GM12878 (cell line): ENCODE data around the gene LINC00632. TPM values are rescaled to one million over a fixed set of nuclear protein-coding genes. Genes with fewer than 3 reads are reported as not detected.

Experiments
- ATAC-seq: fragments of 200-7000 bp; cut with Tn5 transposase; 3 replicates; pipeline ENCODE4 v1.9.1; 2020; ENCODE audit warnings: mild to moderate bottlenecking, moderate library complexity
- BruUV-seq: library from RNA; stranded (reverse); fragments of 400-500 nt; replicated peaks from 2 replicates; lab custom pipeline; 2021; lab: Mats Ljungman, UMichigan
- CTCF ChIA-PET: fragments of 300-600 bp; sonication (Branson Sonifier 250); formaldehyde crosslinking; extraction: SDS; loops from one replicate; lab custom pipeline; 2021; ENCODE audit warnings: inconsistent platforms; lab: Yijun Ruan, JAX
- POLR2A ChIA-PET: fragments of 350-600 bp; formaldehyde crosslinking; extraction: SDS; loops from one replicate; lab custom pipeline; 2021; ENCODE audit warnings: inconsistent platforms; lab: Charles Lee
- RAD21 ChIA-PET: fragments of 300-600 bp; sonication (Branson Sonifier 250); formaldehyde crosslinking; loops from one replicate; lab custom pipeline; 2023; ENCODE audit warnings: antibody characterized with exemption; ENCODE audit not compliant: unreplicated experiment; lab: Charles Lee
- SMC1A ChIA-PET: fragments of 300-600 bp; sonication (Branson Sonifier 250); formaldehyde crosslinking; loops from one replicate; lab custom pipeline; 2023; ENCODE audit not compliant: unreplicated experiment, uncharacterized antibody; lab: Charles Lee
- DNase-seq: peaks from one replicate; pipeline ENCODE4 v3.0.0-alpha.2; 2011; ENCODE audit warnings: low read depth, low spot score
- FAIRE-seq: peaks from 3 replicates; lab custom pipeline; 2011; peaks lifted over from hg19 to GRCh38; lab: Jason Lieb, UNC
- H2AFZ ChIP-seq: 2 replicates; pipeline ENCODE4 v1.6.0; 2011; ENCODE audit warnings: low read depth, low read length, control low read depth; ENCODE audit not compliant: control insufficient read depth
- H3K27ac ChIP-seq: 2 replicates; pipeline ENCODE4 v1.5.1; 2011; ENCODE audit warnings: control low read depth; ENCODE audit not compliant: control insufficient read depth, insufficient read depth
- H3K27me3 ChIP-seq, 2 experiments: replicated peaks in 1 of 2; 2 replicates each; pipeline versions ENCODE4 v1.6.0 to v1.6.1; 2011; ENCODE audit warnings: low read length in 1 of 2; ENCODE audit not compliant: control insufficient read depth in 2 of 2, insufficient read depth in 2 of 2
- H3K36me3 ChIP-seq, 2 experiments: 2 replicates each; pipeline ENCODE4 v1.5.1; 2011; ENCODE audit warnings: low read length in 1 of 2; ENCODE audit not compliant: control insufficient read depth in 2 of 2, insufficient read depth in 2 of 2
- H3K4me1 ChIP-seq: 2 replicates; pipeline ENCODE4 v1.6.1; 2011; ENCODE audit warnings: mild to moderate bottlenecking, low read length, moderate library complexity, mixed read lengths; ENCODE audit not compliant: control insufficient read depth, insufficient read depth
- H3K4me2 ChIP-seq: 2 replicates; pipeline ENCODE4 v1.6.0; 2011; ENCODE audit warnings: control low read depth; ENCODE audit not compliant: control insufficient read depth, insufficient read depth
- H3K4me3 ChIP-seq: fragments of 200-600 bp; sonication (generic); 2 replicates; pipeline ENCODE4 v1.5.1; 2016
- H3K79me2 ChIP-seq: 2 replicates; pipeline ENCODE4 v1.6.0; 2011; ENCODE audit warnings: low read length; ENCODE audit not compliant: control insufficient read depth, insufficient read depth
- H3K9ac ChIP-seq: 2 replicates; pipeline ENCODE4 v1.8.0; 2011; ENCODE audit warnings: low read length, control low read depth, mixed read lengths; ENCODE audit not compliant: control insufficient read depth, insufficient read depth
- H3K9me3 ChIP-seq: replicated peaks from 3 replicates; pipeline ENCODE4 v1.5.1; 2011; ENCODE audit warnings: mild to moderate bottlenecking, low read length; ENCODE audit not compliant: control insufficient read depth, insufficient read depth
- H4K20me1 ChIP-seq: 2 replicates; pipeline ENCODE4 v1.6.0; 2011; ENCODE audit not compliant: control insufficient read depth, insufficient read depth
- CBX5 ChIP-seq: sonication (generic); IDR thresholded peaks from 2 replicates; pipeline ENCODE4 v1.6.1; 2016; ENCODE audit warnings: low read depth, moderate library complexity, mild to moderate bottlenecking, inconsistent platforms
- ESRRA ChIP-seq: IDR thresholded peaks from 2 replicates; pipeline ENCODE4 v1.6.1; 2012; ENCODE audit warnings: mild to moderate bottlenecking, low read length, improper control_type of control experiment
- ETV6 ChIP-seq, 2 experiments: fragments of 450-650 bp in 1 of 2; IDR thresholded peaks in 1 of 2; conservative IDR thresholded peaks in 1 of 2; 2 replicates each; pipeline ENCODE4 v1.6.1; 2014; ENCODE audit warnings: antibody characterized with exemption in 1 of 2, borderline replicate concordance in 1 of 2, low read depth in 1 of 2, mild to moderate bottlenecking in 1 of 2, moderate library complexity in 1 of 2
- HCFC1 ChIP-seq: fragments of 150-350 bp; IDR thresholded peaks from 2 replicates; pipeline ENCODE4 v1.6.1; 2014; ENCODE audit warnings: low read length
- NR2C1 ChIP-seq: fragments of 450-650 bp; IDR thresholded peaks from 2 replicates; pipeline ENCODE4 v1.6.1; 2017; ENCODE audit warnings: antibody characterized with exemption, mild to moderate bottlenecking, moderate library complexity
- NR2C2 ChIP-seq: IDR thresholded peaks from 2 replicates; pipeline ENCODE4 v1.6.1; 2011; ENCODE audit warnings: borderline replicate concordance, low read depth; ENCODE audit not compliant: control insufficient read depth, insufficient read length
- NRF1 ChIP-seq: conservative IDR thresholded peaks from 2 replicates; pipeline ENCODE4 v1.6.1; 2011; ENCODE audit warnings: mild to moderate bottlenecking, low read depth, low read length, improper control_type of control experiment
- RB1 ChIP-seq: fragments of 450-650 bp; formaldehyde crosslinking; IDR thresholded peaks from 2 replicates; pipeline ENCODE4 v1.6.1; 2017; ENCODE audit warnings: mild to moderate bottlenecking, borderline replicate concordance
- SMAD1 ChIP-seq: fragments of 450-650 bp; IDR thresholded peaks from 2 replicates; pipeline ENCODE4 v1.6.1; 2018; ENCODE audit warnings: mild to moderate bottlenecking, low read depth; ENCODE audit not compliant: partially characterized antibody
- SMARCA5 ChIP-seq: fragments of 450-650 bp; IDR thresholded peaks from 2 replicates; pipeline ENCODE4 v1.6.1; 2017; ENCODE audit warnings: mild to moderate bottlenecking
- SMC3 ChIP-seq: IDR thresholded peaks from 2 replicates; pipeline ENCODE4 v1.6.1; 2011; ENCODE audit warnings: low read length, improper control_type of control experiment, borderline replicate concordance
- SREBF1 ChIP-seq: IDR thresholded peaks from 2 replicates; pipeline ENCODE4 v1.6.1; 2012; ENCODE audit warnings: mild to moderate bottlenecking, low read length
- ZSCAN29 ChIP-seq: fragments of 450-650 bp; IDR thresholded peaks from 2 replicates; pipeline ENCODE4 v1.6.1; 2017; ENCODE audit warnings: mild to moderate bottlenecking, moderate library complexity
- ZZZ3 ChIP-seq: IDR thresholded peaks from 2 replicates; pipeline ENCODE4 v1.6.1; 2011; ENCODE audit warnings: low read depth; ENCODE audit not compliant: control insufficient read depth, insufficient read length
- WGBS: methylation state at CpG from one replicate; pipeline ENCODE4 v1.1.6; 2016; ENCODE audit warnings: low lambda C conversion rate; ENCODE audit not compliant: insufficient replicate concordance, insufficient coverage; ENCODE audit errors: missing lambda C conversion rate; 5-methylcytosine and 5-hydroxymethylcytosine counted together
- in situ Hi-C: fragments of 300-500 bp; cut with MboI; formaldehyde crosslinking; loops from 9 replicates; pipeline ENCODE4 v1.14.3; 2018; ENCODE audit warnings: mixed read lengths
- intact Hi-C: fragments of 100-400 bp; cut with micrococcal nuclease; formaldehyde crosslinking; loops from one replicate; pipeline ENCODE4 v1.14.2; 2022; ENCODE audit not compliant: unreplicated experiment
- polyA plus RNA-seq, 11 experiments: library from polyadenylated mRNA; depleted of rRNA in 4 of 11; unstranded in 6 of 11; stranded (reverse) in 5 of 11; fragments of >200 nt; fragmentation: Nextera tagmentation in 4 of 11; fragmentation: Illumina TruSeq in 1 of 11; extraction: Ambion mirVana in 4 of 11; extraction: Trizol in 1 of 11; gene quantifications; 1 replicate in 1 of 11; 2 replicates in 10 of 11; pipeline versions ENCODE4 v1.2.1 to v1.2.3, GENCODE V29; 2011 to 2016; ENCODE audit warnings: inconsistent platforms in 2 of 11, missing spikeins in 2 of 11, low read depth in 1 of 11
- total RNA-seq, 4 experiments: library from RNA; depleted of rRNA in 3 of 4; stranded (reverse); fragments of >200 nt in 3 of 4; fragmentation: Illumina TruSeq in 1 of 4; extraction: Trizol in 1 of 4; gene quantifications; 2 replicates each; pipeline versions ENCODE4 v1.2.1 to v1.2.3, GENCODE V29; 2013 to 2021
- TF ChIP-seq, protein P1 (sequence below): fragments of 450-650 bp; formaldehyde crosslinking; IDR thresholded peaks from 2 replicates; pipeline ENCODE4 v1.4.0; 2020; ENCODE audit warnings: mild to moderate bottlenecking, moderate library complexity
- TF ChIP-seq, protein P2 (sequence below): IDR thresholded peaks from 2 replicates; pipeline ENCODE4 v1.6.1; 2011; ENCODE audit warnings: borderline replicate concordance, low read depth, mild to moderate bottlenecking, moderate library complexity, mixed read lengths, low read length; ENCODE audit not compliant: insufficient read depth; ENCODE audit errors: extremely low read length
- TF ChIP-seq, protein P3 (sequence below): fragments of 450-650 bp; formaldehyde crosslinking; IDR thresholded peaks from 2 replicates; pipeline ENCODE4 v1.5.0; 2022; ENCODE audit warnings: mild to moderate bottlenecking, missing genetic modification characterization

The LINC00632 gene
- total and polyA plus RNA-seq, 10 of the 15 experiments (the other 5 are each of a cell fraction or from before 2014, with no cell fraction given) = 0.26 to 0.50 TPM; not detected in 8

DNA sequence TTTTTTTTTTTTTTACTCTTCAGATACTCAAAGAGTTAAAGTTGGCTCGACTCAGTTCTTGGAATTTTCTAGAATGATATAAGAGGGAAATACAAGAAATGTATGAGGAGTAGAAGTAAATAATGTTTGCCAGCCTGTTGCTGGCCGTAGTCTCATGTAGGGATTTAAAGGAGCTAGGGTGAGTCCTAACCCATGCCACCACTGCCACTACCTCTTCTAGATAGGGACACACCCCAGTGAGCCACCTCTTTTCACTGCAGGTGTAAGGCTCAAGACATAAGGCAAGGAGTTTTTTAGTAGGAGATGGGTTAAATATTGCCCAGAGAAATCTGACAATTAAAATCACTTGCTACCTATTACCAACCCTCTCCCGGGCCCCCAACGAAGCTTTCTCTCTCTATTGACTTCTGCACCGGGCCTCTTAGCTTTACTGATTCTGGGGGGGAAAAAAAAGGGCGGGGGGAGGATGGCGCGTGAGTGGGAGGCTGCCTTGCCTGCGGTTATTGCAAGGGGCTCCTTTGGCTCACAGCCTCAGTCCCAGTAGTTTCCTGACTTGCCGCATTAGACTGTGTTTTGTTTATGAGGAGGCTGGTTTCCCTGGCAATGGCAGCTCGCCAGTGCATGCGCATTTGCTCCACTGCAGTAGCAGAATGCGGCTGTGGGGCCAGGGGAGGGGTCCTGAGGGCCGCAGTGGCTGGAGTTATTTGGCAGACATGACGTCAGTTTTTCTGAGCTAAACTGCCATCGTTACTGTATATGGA is 3.0 kb downstream of the LINC00632 start:
- no TSS peak for BruUV-seq
- 23% methylated on average over 16 of the region's 16 CpGs for WGBS
- FAIRE-seq = no peak
- ATAC-seq = peak; percentile 34
- no peak overlapping the region for H3K9ac ChIP-seq
- in situ Hi-C loops = no loop called here
- no peaks in the 10 kb centered on the region for H3K36me3 ChIP-seq
- intact Hi-C loops = no loop called here
- H3K79me2 ChIP-seq = no peaks in the 10 kb centered on the region
- no peaks in the 10 kb centered on the region for H3K9me3 ChIP-seq
- no peaks in the 10 kb centered on the region for H3K4me1 ChIP-seq
- ChIA-PET SMC1A (no interaction called here), RAD21 (no interaction called here), POLR2A (no interaction called here), CTCF (no interaction called here)
- no peak overlapping the region for H3K27ac ChIP-seq
- no peaks in the 10 kb centered on the region for H4K20me1 ChIP-seq
- no peak for TF ChIP-seq SMAD1
- TF ChIP-seq, protein P1, sequence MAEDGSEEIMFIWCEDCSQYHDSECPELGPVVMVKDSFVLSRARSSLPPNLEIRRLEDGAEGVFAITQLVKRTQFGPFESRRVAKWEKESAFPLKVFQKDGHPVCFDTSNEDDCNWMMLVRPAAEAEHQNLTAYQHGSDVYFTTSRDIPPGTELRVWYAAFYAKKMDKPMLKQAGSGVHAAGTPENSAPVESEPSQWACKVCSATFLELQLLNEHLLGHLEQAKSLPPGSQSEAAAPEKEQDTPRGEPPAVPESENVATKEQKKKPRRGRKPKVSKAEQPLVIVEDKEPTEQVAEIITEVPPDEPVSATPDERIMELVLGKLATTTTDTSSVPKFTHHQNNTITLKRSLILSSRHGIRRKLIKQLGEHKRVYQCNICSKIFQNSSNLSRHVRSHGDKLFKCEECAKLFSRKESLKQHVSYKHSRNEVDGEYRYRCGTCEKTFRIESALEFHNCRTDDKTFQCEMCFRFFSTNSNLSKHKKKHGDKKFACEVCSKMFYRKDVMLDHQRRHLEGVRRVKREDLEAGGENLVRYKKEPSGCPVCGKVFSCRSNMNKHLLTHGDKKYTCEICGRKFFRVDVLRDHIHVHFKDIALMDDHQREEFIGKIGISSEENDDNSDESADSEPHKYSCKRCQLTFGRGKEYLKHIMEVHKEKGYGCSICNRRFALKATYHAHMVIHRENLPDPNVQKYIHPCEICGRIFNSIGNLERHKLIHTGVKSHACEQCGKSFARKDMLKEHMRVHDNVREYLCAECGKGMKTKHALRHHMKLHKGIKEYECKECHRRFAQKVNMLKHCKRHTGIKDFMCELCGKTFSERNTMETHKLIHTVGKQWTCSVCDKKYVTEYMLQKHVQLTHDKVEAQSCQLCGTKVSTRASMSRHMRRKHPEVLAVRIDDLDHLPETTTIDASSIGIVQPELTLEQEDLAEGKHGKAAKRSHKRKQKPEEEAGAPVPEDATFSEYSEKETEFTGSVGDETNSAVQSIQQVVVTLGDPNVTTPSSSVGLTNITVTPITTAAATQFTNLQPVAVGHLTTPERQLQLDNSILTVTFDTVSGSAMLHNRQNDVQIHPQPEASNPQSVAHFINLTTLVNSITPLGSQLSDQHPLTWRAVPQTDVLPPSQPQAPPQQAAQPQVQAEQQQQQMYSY (CRISPR knock-in tag) = no peak
- no peak for TF ChIP-seq SREBF1
- no peak for TF ChIP-seq ESRRA
- TF ChIP-seq ZZZ3 = no peak
- TF ChIP-seq, protein P2, sequence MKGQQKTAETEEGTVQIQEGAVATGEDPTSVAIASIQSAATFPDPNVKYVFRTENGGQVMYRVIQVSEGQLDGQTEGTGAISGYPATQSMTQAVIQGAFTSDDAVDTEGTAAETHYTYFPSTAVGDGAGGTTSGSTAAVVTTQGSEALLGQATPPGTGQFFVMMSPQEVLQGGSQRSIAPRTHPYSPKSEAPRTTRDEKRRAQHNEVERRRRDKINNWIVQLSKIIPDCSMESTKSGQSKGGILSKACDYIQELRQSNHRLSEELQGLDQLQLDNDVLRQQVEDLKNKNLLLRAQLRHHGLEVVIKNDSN = no peak
- TF ChIP-seq SMARCA5 = no peak
- TF ChIP-seq NRF1 = no peak
- TF ChIP-seq ZSCAN29 = no peak
- TF ChIP-seq HCFC1 = no peak
- TF ChIP-seq ETV6 (conservative IDR thresholded peaks at IDR 0.05 in 1 of 2, IDR thresholded peaks at IDR 0.05 in 1 of 2; ENCODE audit: borderline replicate concordance in 1 of 2, low read depth in 1 of 2) = no peak
- TF ChIP-seq SMC3 = no peak
- TF ChIP-seq CBX5 = no peak
- no peak for TF ChIP-seq NR2C1
- TF ChIP-seq, protein P3, sequence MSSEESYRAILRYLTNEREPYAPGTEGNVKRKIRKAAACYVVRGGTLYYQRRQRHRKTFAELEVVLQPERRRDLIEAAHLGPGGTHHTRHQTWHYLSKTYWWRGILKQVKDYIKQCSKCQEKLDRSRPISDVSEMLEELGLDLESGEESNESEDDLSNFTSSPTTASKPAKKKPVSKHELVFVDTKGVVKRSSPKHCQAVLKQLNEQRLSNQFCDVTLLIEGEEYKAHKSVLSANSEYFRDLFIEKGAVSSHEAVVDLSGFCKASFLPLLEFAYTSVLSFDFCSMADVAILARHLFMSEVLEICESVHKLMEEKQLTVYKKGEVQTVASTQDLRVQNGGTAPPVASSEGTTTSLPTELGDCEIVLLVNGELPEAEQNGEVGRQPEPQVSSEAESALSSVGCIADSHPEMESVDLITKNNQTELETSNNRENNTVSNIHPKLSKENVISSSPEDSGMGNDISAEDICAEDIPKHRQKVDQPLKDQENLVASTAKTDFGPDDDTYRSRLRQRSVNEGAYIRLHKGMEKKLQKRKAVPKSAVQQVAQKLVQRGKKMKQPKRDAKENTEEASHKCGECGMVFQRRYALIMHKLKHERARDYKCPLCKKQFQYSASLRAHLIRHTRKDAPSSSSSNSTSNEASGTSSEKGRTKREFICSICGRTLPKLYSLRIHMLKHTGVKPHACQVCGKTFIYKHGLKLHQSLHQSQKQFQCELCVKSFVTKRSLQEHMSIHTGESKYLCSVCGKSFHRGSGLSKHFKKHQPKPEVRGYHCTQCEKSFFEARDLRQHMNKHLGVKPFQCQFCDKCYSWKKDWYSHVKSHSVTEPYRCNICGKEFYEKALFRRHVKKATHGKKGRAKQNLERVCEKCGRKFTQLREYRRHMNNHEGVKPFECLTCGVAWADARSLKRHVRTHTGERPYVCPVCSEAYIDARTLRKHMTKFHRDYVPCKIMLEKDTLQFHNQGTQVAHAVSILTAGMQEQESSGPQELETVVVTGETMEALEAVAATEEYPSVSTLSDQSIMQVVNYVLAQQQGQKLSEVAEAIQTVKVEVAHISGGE (CRISPR knock-in tag) = no peak
- TF ChIP-seq NR2C2 = no peak
- no peak for TF ChIP-seq RB1
- no peak for DNase-seq
- H3K27me3 ChIP-seq = no peaks in the 10 kb centered on the region
- no peak overlapping the region for H3K4me2 ChIP-seq
- H3K4me3 ChIP-seq = no peak overlapping the region
- H2AFZ ChIP-seq = no peak overlapping the region
